Measurements from ENCODE around the gene VPS16.

Gene VPS16

DNA sequence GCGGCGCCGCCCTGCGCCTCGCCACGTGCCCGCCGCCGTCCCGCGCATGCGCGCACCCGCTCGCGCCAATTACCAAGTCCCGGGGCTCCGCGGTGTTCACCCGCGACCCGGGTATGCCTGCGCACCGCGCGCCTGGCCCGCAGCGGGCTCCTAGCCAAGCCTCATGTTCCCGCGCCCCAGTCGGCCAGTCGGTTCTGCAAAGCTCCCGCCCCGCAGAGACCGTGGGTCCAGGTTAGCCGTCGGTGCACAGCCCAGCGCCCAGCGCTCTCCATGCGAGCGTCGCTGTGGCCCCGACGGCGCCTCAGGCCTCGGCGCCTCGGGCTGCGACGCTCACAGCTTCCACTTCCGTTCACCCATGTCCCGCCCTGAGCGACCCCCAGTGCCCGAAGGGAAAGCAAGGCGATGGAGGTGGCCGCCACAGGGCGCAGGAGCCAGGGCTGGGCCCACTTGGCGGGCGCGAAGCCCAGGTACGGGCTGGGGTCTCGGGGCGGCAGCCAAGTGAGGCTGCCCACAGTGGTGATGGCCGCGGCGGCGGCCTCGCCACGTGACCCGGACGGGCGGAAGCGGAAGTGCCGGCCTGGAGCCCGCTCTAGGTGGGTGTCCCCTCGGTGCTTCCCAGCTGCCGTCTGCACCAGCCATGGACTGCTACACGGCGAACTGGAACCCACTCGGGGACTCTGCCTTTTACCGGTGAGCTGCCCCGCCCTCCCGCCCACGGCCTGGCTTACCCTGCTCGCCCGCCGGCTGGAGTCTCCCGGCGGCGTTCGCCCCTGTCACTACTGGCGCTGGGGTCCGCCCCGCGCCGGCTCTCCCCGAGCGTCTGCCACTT, at the start of gene VPS16, which contains the start of gene PCED1A:
Gene VPS16, plus strand, starts transcription at position 608 of the 829 bp plus-strand sequence. Its CDS starts 30 bp downstream, at position 638.
Gene PCED1A, minus strand, starts transcription at position 518 of the 829 bp plus-strand sequence. CDS start 743 bp downstream, outside the sequence.
- peak within 1 kb of the TSS; percentile 72 for H3K4me3 ChIP-seq (ENCODE audit: low read depth, low read length)

GRCh38 chr20:2793471-2793870, 47.1 kb upstream of the VPS16 start:
- H3K4me3 ChIP-seq (ENCODE audit: low read depth, low read length), result no peak overlapping the region

GRCh38 chr20:2794202-2794748, 46.3 kb upstream of the VPS16 start:
- no peak overlapping the region for H3K4me3 ChIP-seq (ENCODE audit: low read depth, low read length)

- H3K4me3 ChIP-seq (ENCODE audit: low read depth, low read length), result no peak overlapping the region
These were observed 45.6 kb upstream of the VPS16 start for GRCh38 chr20:2794866-2795447.

DNA sequence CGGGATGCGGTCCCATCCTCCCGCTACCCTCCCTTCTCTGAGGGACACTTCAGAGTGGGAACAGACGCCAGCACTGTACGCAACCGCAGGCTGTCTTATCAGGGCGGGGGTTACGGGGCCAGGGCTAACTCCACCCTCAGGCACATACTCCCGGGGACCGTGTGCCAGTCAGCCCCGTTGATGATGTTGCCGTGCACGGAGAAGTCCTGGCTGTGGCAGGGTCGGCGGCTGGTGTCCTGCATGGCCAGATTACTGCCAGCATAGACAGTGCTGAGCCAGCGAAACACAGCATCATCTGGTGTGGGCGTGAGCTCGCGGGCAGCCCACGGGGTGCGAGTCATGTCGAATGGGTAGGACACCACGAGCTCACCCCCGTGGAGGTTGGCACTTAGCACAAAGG, 45.1 kb upstream of the VPS16 start:
- H3K4me3 ChIP-seq (ENCODE audit: low read depth, low read length), result no peak overlapping the region

DNA sequence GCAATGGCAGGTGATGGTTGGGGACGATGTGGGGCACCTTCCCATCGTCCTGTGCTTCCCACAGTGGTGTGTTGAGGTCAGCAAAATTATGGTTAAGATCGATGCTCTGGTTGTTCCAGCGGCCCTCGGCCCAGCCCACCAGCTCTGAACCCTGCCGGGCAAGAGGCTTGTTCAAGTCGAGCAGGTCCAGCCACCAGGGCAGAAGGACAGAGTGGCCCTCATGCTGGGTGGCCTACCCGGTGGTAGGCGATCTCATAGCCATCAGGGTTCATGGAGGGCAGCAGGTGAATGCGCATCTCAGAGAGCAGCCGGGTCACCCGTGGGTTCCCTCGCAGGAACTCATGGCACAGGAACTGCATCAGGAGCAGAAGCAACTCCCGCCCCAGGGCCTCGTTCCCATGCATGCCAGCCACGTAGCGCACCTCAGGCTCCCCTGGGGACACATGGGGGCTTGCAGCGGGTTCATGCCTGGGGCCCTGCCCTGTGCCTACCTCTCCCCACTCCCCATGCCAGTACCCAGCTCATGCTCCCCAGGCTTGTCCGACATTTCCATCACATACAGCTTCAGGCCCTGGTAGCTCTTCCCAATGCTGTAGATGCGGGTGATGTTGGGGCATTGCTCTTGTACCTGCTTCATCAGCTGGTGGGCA, 44.4 kb upstream of the VPS16 start:
- no peak overlapping the region for H3K4me3 ChIP-seq (ENCODE audit: low read depth, low read length)

DNA sequence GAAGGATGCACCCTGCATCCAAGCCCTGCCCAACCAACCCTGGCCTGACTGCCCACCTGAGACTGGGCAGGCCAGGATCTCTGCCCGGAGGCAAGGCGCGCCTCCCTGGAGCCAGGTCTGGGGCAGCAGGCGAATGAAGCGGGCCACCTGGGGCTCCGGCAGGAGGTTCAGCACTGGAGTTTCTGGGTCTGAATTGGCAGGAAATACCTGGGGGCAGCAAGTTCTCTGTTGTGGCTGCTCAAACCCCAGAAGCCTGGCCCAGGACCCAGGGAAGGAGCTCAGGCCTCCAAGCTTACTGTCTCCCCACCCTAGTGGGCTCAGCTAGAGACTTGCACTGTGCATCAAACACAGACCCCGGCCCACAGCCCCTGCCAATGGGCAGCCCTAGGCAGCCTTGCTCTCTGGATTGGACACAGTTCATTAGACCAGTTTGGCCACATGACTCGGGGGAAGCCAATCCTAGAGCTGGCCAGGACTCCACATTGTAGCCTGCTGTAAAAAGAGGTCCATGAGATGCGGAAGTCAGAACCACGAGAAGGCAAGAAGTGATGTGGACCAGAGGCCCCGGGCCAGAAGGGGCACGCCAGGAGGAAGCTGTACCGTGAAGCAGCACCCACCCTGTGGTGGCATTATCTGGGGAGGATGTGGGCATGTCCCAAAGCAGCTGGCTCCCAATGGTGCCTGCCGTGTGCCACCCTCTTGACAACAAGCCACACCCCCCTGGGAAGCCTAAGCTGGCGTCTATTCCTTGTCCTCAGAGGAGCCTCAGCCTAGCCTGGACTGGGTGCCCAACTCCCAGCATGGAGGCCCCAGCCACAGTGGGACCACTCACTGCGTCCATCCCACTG, 43.2 kb upstream of the VPS16 start:
- H3K4me3 ChIP-seq (ENCODE audit: low read depth, low read length), result no peak overlapping the region

- H3K4me3 ChIP-seq (ENCODE audit: low read depth, low read length), result no peak overlapping the region
These were observed 42.3 kb upstream of the VPS16 start for GRCh38 chr20:2798095-2798805.

DNA sequence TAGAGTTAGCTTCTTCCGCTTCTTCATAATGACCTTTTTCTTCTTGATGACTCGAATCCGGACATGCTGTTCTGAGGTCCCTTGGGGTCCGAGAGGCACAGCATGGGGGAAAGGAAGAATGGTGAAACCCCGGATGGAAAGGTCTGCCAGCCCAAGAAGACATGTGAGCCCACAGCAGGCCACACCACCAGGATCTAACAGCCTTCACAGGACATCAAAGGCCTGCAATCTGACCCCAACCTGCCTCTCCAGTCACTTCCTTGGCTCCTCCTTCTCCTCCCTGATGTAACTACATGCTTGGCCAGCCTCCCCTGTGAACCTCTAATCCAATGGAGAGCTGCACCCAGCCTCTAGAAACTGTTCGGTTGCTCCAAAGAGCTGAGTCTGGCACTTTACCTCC, 41.7 kb upstream of the VPS16 start:
- H3K4me3 ChIP-seq (ENCODE audit: low read depth, low read length), result no peak overlapping the region

- H3K4me3 ChIP-seq (ENCODE audit: low read depth, low read length), result peak overlapping the region; percentile 82
These were observed 41.3 kb upstream of the VPS16 start for GRCh38 chr20:2799271-2799670.

DNA sequence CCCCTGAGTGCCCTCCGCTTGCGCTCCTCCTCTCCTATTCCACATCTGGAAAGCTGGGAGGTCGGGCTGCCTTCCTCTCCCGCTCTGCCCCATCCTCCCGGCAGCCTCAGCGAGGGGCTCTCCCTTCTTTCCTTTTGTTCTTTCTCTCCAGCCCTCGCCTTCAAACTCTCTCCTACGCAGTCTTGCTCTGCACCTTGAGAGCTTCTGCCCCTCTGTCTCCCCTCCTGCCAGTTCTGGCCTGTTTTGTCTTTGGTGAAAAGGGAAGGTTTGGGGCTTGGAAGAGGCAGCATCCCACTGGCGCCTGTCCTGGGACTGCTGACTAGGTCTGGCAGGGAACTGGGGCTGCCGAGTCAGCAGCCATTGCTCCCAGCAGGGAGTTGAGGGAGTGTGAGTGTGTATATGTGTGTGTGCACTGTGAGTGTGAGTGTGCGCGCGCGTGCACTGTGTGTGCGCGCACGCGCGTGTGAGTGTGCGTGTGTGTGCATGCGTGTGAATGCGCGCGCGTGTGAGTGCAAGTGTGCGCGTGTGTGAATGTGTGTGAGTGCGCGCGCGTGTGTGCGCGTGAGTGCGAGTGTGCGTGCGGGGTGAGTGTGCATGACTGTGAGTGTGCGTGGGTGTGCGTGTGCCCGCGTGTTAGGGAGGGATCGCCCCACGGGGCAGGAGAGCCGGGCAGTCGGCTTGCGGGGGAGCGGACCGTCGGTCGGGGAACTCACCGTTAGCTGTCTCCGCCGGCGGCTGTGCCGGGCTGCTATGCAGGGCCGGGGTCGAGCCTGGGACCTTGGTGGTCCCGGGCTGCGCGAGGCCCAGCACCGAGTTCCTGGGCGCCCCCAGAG, 40.6 kb upstream of the VPS16 start:
- H3K4me3 ChIP-seq (ENCODE audit: low read depth, low read length), result peak overlapping the region; percentile 82

DNA sequence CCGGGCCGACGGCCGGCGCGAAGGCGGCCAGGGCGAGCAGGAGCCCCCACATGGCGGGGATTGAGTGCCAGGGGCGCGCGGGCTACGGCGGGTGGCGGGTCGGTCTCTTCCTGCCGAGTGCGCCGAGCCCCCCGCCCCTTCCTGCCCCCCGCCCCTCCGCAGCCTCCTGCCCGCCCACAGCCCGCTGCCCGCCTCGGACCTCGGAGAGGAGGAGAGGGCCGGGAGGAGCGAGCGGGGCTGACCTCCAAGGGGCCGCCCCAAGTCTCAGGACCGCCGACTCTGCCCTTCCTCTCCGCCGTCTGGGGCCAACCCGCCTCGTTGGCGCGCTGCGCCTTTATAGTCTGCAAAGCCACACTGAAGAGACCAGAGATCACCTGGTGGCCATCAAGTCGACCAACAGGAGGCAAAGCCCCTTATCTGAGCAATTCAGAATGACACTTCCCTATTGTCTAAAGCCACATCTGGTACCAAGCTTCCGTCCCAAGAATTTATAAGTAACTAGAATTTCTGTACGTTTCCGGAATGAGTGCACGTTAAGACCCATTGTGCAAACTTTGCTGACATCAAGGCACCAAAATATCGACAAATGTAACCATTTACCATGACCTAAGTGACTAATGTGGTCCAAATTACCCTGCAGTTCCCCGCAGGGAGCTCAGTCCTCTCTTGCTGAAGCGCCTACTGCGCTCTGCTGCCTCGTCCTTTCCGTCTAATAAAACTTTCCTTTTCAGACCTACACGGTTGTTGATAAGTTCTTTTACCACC, 39.8 kb upstream of the VPS16 start, which contains the start of gene CPXM1:
Gene CPXM1, minus strand, starts transcription at position 107 of the 765 bp plus-strand sequence. Its CDS starts 55 bp downstream, at position 52.
- H3K4me3 ChIP-seq (ENCODE audit: low read depth, low read length), result peak within 1 kb of the TSS; percentile 82

DNA sequence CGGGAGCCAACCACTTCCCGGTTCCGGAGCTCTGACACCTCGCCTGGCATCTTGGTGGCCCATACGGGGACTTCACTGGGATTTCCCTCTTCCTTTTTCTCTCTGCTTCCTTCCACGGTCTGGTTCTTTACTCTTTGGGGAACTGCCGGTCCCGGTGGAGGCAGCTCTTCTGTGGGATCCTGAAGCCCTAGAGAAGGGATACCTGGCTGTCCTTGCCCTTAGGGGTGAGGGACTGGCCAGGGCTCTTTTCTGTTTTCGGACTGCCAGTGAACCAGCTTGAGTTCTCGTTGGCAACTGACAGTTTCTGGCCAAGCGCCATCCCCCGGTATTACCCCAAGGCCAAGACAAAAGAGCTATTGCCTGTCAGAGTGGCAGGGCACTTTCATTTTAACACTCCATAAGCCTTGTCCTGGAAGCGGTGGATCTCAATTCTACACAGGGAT, 39.2 kb upstream of the VPS16 start:
- peak overlapping the region; percentile 41 for H3K4me3 ChIP-seq (ENCODE audit: low read depth, low read length)

DNA sequence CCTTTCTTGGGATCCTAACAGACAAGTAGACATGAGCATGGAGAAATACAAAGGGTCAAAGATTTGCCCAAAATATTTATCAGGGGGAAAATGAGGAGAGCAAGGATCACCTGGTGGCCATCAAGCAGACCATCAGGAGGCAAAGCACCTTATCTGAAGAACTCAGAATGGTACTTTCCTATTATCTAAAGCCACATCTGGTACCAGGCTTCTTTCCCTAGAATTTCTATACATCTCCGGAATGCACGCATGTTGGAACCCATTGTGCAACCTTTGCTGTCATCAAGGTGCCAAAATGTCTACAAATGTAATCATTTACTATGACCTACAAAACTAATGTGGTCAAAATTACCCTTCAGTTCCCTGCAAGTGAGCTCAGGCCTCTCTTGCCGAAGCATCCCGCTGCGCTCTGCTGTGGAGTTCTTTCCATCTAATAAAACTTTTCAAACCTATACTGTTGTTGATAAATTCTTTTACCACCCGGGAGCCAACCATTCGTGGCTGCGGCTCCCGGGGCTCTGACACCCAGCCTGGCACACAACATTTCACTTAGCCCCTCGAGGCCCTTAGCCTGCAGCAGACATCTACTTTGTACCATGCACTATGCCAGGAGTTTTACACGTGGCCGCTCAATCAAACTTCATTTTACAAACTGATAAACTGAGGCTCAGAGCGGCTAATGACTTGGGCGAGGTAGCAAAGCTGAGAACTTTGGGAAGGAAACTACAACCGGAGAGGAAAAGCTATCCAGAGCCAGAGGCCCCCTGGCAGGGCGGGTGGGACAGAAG, 36.3 kb upstream of the VPS16 start:
- no peak overlapping the region for H3K4me3 ChIP-seq (ENCODE audit: low read depth, low read length)

DNA sequence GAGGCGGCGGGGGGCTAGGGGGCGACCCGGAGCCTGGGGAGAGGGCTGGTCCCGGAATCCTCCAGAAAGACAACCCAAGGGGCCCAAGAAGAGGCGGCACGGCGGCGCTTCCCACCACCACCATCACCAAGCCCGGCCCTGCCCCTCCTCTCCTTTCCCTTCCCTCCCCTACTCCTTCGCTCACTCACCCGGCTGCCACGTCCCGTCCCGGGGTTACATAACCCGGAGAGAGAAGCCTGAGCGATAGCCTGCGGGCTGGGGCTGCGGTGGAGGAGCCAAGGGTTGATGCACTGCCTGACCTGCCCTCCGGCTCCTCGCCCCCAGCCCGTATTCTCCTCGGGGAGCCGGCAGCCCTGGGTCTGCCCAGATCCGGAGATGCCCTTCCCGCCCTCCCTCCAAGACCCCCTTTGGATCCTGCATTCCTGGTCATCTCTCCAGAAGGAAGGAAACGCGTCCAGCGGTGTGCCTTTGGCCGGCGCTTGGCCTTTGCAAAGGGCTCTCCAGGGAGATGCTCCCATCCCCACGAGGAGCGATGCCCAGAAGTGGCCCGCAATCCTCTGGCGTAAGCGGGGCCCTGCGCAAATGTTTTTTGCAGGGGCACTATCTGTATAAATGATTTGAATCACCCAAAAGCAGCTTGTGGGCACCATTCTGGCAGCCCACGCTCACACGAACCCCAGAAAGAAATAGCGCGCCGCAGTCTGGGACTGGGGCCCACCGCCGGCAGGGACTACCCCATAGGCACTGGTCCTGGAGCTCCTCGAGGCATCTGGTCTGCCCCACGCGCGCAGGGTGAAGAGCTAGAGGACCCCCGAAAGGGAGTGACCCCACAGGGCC, 35.5 kb upstream of the VPS16 start:
- H3K4me3 ChIP-seq (ENCODE audit: low read depth, low read length), result peak overlapping the region; percentile 18

GRCh38 chr20:2805689-2806350, 34.7 kb upstream of the VPS16 start:
- no peak overlapping the region for H3K4me3 ChIP-seq (ENCODE audit: low read depth, low read length)
